Measurements from ENCODE around the gene CNPY1.

DNA sequence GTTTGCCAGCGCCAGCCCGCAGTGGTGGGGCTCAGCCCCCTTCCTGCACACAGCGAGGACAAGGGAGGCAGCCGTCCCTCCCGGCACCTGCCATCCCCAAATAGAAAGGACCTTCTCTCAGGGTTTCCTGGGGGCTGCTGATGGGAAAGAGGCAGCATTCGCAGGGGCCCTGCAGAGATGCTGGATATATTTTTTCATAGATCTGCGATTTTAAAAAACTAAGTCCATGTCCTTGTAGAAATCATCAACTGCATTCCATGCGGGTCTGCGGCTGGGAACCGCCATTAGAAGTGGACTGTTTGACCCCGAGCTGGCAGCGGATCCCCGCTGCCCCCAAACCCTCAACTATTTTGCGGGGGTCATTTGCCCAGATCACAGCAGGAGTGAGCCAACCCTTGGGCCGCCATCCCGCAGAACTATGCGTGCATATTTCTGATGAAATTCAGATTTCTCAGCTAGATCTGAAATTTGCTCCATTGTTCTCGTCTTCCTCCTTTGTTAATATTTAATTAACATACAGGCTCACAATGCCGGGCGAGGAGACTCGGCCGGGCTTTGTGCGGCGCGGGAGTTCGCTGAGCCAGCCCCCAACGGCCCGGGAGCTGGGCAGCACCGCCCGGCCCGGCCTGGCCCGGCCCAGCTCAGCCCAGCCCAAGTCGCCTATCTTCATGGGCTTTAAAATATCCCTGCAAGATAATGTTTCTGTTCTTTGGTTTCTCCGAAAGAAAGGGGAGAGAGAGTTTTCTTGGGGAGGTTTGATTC lies 86.5 kb downstream of the CNPY1 start:
- TF ChIP-seq, protein P1, sequence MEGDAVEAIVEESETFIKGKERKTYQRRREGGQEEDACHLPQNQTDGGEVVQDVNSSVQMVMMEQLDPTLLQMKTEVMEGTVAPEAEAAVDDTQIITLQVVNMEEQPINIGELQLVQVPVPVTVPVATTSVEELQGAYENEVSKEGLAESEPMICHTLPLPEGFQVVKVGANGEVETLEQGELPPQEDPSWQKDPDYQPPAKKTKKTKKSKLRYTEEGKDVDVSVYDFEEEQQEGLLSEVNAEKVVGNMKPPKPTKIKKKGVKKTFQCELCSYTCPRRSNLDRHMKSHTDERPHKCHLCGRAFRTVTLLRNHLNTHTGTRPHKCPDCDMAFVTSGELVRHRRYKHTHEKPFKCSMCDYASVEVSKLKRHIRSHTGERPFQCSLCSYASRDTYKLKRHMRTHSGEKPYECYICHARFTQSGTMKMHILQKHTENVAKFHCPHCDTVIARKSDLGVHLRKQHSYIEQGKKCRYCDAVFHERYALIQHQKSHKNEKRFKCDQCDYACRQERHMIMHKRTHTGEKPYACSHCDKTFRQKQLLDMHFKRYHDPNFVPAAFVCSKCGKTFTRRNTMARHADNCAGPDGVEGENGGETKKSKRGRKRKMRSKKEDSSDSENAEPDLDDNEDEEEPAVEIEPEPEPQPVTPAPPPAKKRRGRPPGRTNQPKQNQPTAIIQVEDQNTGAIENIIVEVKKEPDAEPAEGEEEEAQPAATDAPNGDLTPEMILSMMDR (IDR thresholded peaks at IDR 0.05), result no peak
- no peak for TF ChIP-seq POLR2A (IDR thresholded peaks at IDR 0.05)

Measured in thyroid gland (tissue), 4 donors.